Urinary bladder (tissue), 4 donors: ENCODE results near the gene SPON1. TPM values are rescaled to one million over a fixed set of nuclear protein-coding genes. Genes with fewer than 3 reads are reported as not detected.
"Not testable (repeated sequence)": the region's sequence is repeated elsewhere in the genome, so short reads cannot be mapped to it uniquely, and the experiment has no call there.

ENCODE experiments used
- DNase-seq: peaks from one replicate; pipeline ENCODE4 v3.0.0-alpha.2; 2015; ENCODE audit errors: extremely low spot score
- H3K27ac ChIP-seq: one replicate; pipeline ENCODE4 v1.5.1; 2013; ENCODE audit warnings: low read depth, mild to moderate bottlenecking, moderate library complexity
- H3K36me3 ChIP-seq: one replicate; pipeline ENCODE4 v1.6.1; 2013; ENCODE audit warnings: mild to moderate bottlenecking, moderate library complexity; ENCODE audit not compliant: insufficient read depth
- H3K4me1 ChIP-seq: one replicate; pipeline ENCODE4 v1.6.1; 2013; ENCODE audit warnings: mild to moderate bottlenecking, moderate library complexity; ENCODE audit not compliant: insufficient read depth
- H3K4me3 ChIP-seq: one replicate; pipeline ENCODE4 v1.5.1; 2013; ENCODE audit warnings: low read depth, low read length
- WGBS: extraction: QIAGEN DNeasy Blood & Tissue Kit; methylation state at CpG from one replicate; pipeline ENCODE4 v1.1.7; 2013; 5-methylcytosine and 5-hydroxymethylcytosine counted together
- polyA plus RNA-seq: library from polyadenylated mRNA; stranded (reverse); fragments of 200-250 nt; gene quantifications from one replicate; pipeline ENCODE4 v1.2.3, GENCODE V29; 2013
- total RNA-seq: library from RNA; depleted of rRNA; stranded (reverse); fragments of >200 nt; gene quantifications from one replicate; pipeline ENCODE4 v1.2.3, GENCODE V29; 2014
- donor health status: healthy with polysubstance abuse.
- donor health status: healthy.

The SPON1 gene
- total and polyA plus RNA-seq, 2 donors, result 71.5 to 131 TPM

DNA sequence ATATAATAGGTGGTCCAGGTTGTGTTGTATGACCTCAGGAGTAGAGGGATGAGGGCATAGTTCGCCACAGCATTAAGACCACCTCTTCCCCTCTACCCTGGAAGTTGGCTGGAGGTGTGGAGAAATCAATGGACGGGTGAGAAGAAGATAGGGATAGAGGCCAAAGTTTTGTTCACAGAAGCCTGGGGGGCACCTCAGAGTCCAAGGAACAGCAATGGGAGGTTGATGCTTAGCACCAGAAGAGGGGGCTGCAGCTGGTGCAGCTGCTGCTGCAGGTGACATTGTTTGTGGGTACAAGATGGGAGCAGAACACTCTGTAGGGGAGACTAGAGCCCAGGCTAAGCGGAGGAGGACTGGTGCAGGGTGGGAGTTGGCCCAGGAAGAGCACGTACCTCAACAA, 31.2 kb upstream of the SPON1 start:
- H3K36me3 ChIP-seq, result no peaks in the 10 kb centered on the region
- no peak for DNase-seq
- 94% methylated on average over 4 of the region's 4 CpGs for WGBS
- no peaks in the 10 kb centered on the region for H3K4me1 ChIP-seq
- H3K27ac ChIP-seq, result no peak overlapping the region
- H3K4me3 ChIP-seq, result no peak overlapping the region

GRCh38 chr11:13937154-13937553, 25.4 kb upstream of the SPON1 start:
- H3K4me3 ChIP-seq, H3K36me3 ChIP-seq, DNase-seq, H3K27ac ChIP-seq, H3K4me1 ChIP-seq: not testable (repeated sequence)
- 89% methylated on average over 4 of the region's 4 CpGs for WGBS

DNA sequence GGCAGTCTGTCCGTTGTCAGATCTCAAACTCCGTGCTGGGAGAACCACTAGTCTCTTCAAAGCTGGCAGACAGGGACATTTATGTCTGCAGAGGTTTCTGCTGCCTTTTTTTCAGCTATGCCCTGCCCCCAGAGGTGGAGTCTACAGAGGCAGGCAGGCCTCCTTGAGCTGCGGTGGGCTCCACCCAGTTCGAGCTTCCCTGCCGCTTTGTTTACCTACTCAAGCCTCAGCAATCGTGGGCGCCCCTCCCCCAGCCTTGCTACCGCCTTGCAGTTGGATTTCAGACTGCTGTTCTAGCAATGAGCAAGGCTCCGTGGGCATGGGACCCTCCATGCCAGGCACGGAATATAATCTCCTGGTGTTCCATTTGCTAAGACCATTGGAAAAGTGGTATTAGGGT, 23.7 kb upstream of the SPON1 start:
- WGBS, result 89% methylated on average over 10 of the region's 10 CpGs
- not testable (repeated sequence) for DNase-seq, H3K4me3 ChIP-seq, H3K4me1 ChIP-seq, H3K36me3 ChIP-seq, H3K27ac ChIP-seq

DNA sequence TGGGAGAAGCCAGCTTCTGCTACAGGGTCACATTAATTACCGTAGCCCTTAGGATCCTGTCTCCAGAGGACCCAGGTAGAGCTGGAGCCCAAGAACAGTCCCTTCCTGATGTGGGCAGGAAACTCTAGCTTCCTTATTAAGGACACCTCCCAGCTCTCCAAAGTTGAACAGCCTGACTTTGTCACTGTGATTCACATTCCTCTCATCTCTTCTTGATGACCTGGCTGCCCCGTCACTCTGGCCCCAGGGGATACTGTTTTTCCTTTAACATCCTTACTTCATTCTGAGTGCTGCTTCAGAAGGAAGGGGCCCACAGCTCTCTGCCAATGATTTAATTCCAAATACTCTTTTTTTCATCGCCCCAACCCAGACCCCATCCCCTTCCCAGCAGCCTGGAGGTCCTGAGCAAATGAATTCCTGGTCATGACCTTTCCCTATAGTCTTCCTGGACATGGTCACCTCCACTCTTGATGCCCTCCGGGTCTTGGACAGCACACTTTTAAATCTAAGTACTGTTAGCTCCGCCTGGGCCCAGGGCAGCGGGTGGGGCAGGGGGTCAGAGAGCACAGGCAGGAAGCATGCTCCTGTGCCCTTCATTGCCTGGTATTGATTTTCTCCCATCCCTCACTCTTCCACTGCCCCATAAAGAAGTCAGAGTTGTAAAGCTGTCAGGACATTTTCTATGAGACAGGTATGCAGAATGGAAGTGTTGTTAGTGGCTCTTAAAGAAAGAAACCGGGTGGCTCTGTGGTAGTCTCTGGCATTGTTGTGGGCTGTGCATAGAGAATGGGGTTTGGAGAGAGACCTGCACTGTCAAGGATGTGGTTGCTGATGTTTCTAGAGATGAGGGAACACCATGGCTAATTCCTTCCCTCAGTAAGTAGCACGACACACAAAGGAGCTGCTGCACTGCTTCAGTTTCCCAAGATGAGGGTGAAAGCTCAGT, 22.3 kb upstream of the SPON1 start:
- H3K36me3 ChIP-seq, result no peaks in the 10 kb centered on the region
- WGBS, result 81% methylated on average over 8 of the region's 8 CpGs
- H3K27ac ChIP-seq, result no peak overlapping the region
- no peak for DNase-seq
- no peaks in the 10 kb centered on the region for H3K4me1 ChIP-seq
- H3K4me3 ChIP-seq, result no peak overlapping the region

GRCh38 chr11:13940907-13941256, 21.6 kb upstream of the SPON1 start:
- WGBS, result 89% methylated on average over 1 of the region's 1 CpG
- no peak overlapping the region for H3K27ac ChIP-seq
- H3K4me3 ChIP-seq, result no peak overlapping the region
- DNase-seq, result no peak
- H3K36me3 ChIP-seq, result no peaks in the 10 kb centered on the region
- no peaks in the 10 kb centered on the region for H3K4me1 ChIP-seq

GRCh38 chr11:13941775-13942174, 20.7 kb upstream of the SPON1 start:
- WGBS, result 98% methylated on average over 1 of the region's 1 CpG
- Histone ChIP-seq H3K4me1 (no peaks in the 10 kb centered on the region), H3K36me3 (no peaks in the 10 kb centered on the region), H3K27ac (no peak overlapping the region), H3K4me3 (no peak overlapping the region)
- DNase-seq, result no peak

GRCh38 chr11:13942378-13942777, 20.1 kb upstream of the SPON1 start:
- H3K4me3 ChIP-seq, result no peak overlapping the region
- no peak for DNase-seq
- WGBS, result 84% methylated on average over 1 of the region's 1 CpG

GRCh38 chr11:13942971-13943381, 19.5 kb upstream of the SPON1 start:
- no peak overlapping the region for H3K4me3 ChIP-seq
- H3K27ac ChIP-seq, result no peak overlapping the region
- H3K36me3 ChIP-seq, result no peaks in the 10 kb centered on the region
- no peaks in the 10 kb centered on the region for H3K4me1 ChIP-seq
- DNase-seq, result no peak

More at GRCh38 chr11:13942378-13942777, 20.1 kb upstream of the SPON1 start:
- H3K4me1 ChIP-seq, result no peaks in the 10 kb centered on the region
- H3K27ac ChIP-seq, result no peak overlapping the region
- no peaks in the 10 kb centered on the region for H3K36me3 ChIP-seq

DNA sequence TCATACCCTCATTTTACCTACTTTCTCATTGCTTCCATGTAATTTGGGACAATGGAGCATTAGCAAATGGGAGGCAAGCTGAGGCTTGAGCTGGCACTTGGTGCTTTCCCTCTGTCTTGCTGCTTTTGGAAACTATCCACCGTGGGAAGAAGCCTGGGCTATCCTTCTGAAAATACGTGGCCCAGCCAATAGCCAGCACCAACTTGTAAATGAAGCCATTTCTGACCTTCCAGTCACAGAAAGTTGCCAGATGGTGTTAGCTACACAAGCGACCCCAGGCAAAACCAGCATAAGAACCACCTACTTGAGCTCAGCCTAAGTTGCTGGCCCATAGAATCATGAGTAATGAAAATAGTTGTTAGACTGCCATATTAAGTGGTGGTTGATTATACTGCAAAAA, 18.5 kb upstream of the SPON1 start:
- WGBS, result 91% methylated on average over 3 of the region's 3 CpGs
- Histone ChIP-seq H3K36me3 (no peaks in the 10 kb centered on the region), H3K4me3 (no peak overlapping the region), H3K4me1 (no peaks in the 10 kb centered on the region), H3K27ac (no peak overlapping the region)
- DNase-seq, result no peak

DNA sequence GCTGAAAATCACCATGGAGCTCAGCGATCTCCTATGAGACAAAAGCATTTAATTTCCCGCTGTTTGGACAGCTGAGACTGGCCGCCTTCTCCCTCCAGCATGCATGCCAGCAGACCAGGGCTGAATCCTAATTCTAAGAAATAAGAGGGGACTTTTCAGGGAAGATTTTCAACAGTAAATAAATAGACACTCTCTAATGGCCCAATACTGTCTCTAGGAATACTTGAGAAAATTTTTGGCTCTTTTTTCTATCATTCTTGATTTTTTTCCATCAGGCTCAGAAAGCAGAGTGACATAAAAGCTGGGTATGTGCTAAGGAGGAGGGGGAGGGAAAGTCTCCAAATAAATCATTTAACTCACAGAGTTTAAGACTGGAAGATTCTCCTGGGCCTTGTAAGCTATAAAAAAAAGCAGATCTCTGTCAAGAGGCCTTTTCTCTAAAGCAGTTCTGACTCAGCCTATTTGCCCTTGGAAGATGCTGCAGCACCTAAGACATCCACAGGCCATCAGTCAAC, 17.6 kb upstream of the SPON1 start:
- no peak overlapping the region for H3K27ac ChIP-seq
- no peak for DNase-seq
- H3K4me3 ChIP-seq, result no peak overlapping the region
- H3K36me3 ChIP-seq, result no peaks in the 10 kb centered on the region
- no peaks in the 10 kb centered on the region for H3K4me1 ChIP-seq
- 48% methylated on average over 3 of the region's 3 CpGs for WGBS

DNA sequence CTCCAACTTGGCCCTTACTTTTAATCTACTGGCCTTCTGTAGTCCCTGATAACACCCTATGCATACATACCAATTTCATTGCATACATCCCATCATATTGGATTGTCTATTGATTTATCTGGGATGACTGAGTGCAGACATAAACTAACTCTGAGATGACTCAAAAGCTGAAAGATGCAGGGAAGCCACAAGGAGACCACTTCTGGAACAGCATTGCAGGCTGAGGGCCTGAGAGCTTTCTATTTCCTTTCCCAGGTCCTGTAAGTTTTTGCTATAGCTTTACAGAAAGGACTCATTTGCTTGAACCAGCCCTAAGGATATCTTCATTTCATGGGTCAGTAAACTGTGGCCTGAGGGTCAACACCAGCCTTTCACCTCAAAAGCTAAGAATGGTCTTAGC, 15.1 kb upstream of the SPON1 start:
- no peak for DNase-seq
- H3K4me1 ChIP-seq, result no peaks in the 10 kb centered on the region

DNA sequence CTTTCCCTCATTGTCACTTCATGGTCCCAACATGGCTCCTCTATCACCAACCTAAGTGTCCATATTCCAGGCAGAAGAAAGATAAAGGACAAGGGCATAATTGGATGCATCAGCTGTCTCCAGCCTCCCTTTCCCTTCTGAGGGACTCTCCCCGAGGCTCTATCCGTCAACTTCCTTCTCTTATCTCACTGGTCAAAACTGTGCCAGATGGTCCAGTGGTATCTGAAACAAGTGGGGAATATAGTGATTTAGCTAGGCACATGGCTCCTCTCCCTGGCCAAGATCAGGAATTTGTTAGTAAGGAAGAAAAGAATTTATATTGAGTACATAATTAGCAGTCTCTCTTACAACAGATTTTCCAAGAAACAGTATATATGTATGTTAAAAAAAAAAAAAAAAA, 12.6 kb upstream of the SPON1 start:
- DNase-seq, result no peak
- WGBS, result 61% methylated on average over 2 of the region's 2 CpGs
- no peaks in the 10 kb centered on the region for H3K36me3 ChIP-seq
- no peaks in the 10 kb centered on the region for H3K4me1 ChIP-seq
- no peak overlapping the region for H3K27ac ChIP-seq
- no peak overlapping the region for H3K4me3 ChIP-seq

More for the DNA sequence above, 15.1 kb upstream of the SPON1 start:
- Histone ChIP-seq H3K4me3 (no peak overlapping the region), H3K36me3 (no peaks in the 10 kb centered on the region), H3K27ac (no peak overlapping the region)

DNA sequence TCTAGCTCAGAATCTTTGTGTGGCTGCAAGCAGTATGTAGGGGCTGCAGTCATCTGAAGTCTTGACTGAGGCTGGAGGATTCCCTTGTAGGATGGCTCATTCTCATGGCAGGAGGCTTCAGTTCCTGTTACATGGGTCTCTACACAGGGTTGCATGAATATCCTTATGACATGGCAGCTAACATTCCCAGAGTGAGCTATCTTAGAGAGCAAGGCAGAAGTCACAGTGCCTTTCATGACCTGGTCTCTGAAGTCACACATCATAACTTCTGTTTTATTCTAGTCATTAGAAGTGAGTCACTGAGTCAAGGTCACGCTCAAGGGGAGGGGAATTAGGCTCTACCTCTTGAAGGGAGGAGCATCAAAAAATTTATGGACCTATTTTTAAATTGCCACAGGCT, 10.3 kb upstream of the SPON1 start:
- no peak for DNase-seq
- Histone ChIP-seq H3K27ac (no peak overlapping the region), H3K36me3 (no peaks in the 10 kb centered on the region), H3K4me1 (no peaks in the 10 kb centered on the region), H3K4me3 (no peak overlapping the region)
- WGBS, result 92% methylated on average over 1 of the region's 1 CpG

GRCh38 chr11:13952668-13953067, 9.9 kb upstream of the SPON1 start:
- DNase-seq, result no peak
- H3K36me3 ChIP-seq, result no peaks in the 10 kb centered on the region
- no peak overlapping the region for H3K4me3 ChIP-seq
- no peak overlapping the region for H3K27ac ChIP-seq
- H3K4me1 ChIP-seq, result no peaks in the 10 kb centered on the region
- 81% methylated on average over 4 of the region's 4 CpGs for WGBS
